Stimulated activated CD8-positive, alpha-beta memory T cell treated with anti-CD3 and anti-CD28 coated beads, Interleukin-7, amount 100 ng/mL, for 1 hour (primary cell): ENCODE measurements around the gene ASXL2.
"Not testable (repeated sequence)": the region's sequence is repeated elsewhere in the genome, so short reads cannot be mapped to it uniquely, and the experiment has no call there.

ENCODE experiments used
- DNase-seq, 2 donors: peaks; one replicate each; pipeline ENCODE4 v3.0.0-alpha.2; 2020; ENCODE audit warnings: low read depth in 2 of 2

Gene ASXL2

GRCh38 chr2:25833566-25833965 is 44.7 kb downstream of the ASXL2 start:
- no peak for DNase-seq

GRCh38 chr2:25832897-25833296 is 45.4 kb downstream of the ASXL2 start:
- no peak for DNase-seq

GRCh38 chr2:25831746-25832449 is 46.4 kb downstream of the ASXL2 start:
- no peak for DNase-seq

GRCh38 chr2:25829828-25830227 is 48.5 kb downstream of the ASXL2 start:
- DNase-seq = no peak

- DNase-seq = no peak
These were observed 48.9 kb downstream of the ASXL2 start for GRCh38 chr2:25829377-25829704.

- not testable (repeated sequence) for DNase-seq
These were observed 49.5 kb downstream of the ASXL2 start for GRCh38 chr2:25828532-25829376.

GRCh38 chr2:25825238-25825637 is 53.0 kb downstream of the ASXL2 start:
- DNase-seq = no peak

- DNase-seq = no peak
These were observed 53.6 kb downstream of the ASXL2 start for GRCh38 chr2:25824718-25825117.

- DNase-seq = no peak
These were observed 54.1 kb downstream of the ASXL2 start for GRCh38 chr2:25824216-25824615.

GRCh38 chr2:25822190-25823117 is 55.8 kb downstream of the ASXL2 start:
- DNase-seq = peak; percentile 26 to 32

GRCh38 chr2:25821225-25822056 is 56.8 kb downstream of the ASXL2 start:
- DNase-seq = no peak

- no peak for DNase-seq
These were observed 58.7 kb downstream of the ASXL2 start for GRCh38 chr2:25819597-25820039.

GRCh38 chr2:25817630-25818029 is 60.7 kb downstream of the ASXL2 start:
- no peak for DNase-seq

- DNase-seq = no peak
These were observed 61.3 kb downstream of the ASXL2 start for GRCh38 chr2:25817006-25817405.

- no peak for DNase-seq
These were observed 62.0 kb downstream of the ASXL2 start for GRCh38 chr2:25816249-25816648.

- no peak for DNase-seq
These were observed 63.6 kb downstream of the ASXL2 start for GRCh38 chr2:25814681-25815080.

GRCh38 chr2:25810428-25810827 is 67.9 kb downstream of the ASXL2 start:
- DNase-seq = no peak

GRCh38 chr2:25809646-25810045 is 68.6 kb downstream of the ASXL2 start:
- DNase-seq = no peak

GRCh38 chr2:25808006-25808383 is 70.3 kb downstream of the ASXL2 start:
- DNase-seq = no peak

GRCh38 chr2:25806941-25807340 is 71.3 kb downstream of the ASXL2 start:
- no peak for DNase-seq

- DNase-seq = no peak
These were observed 72.3 kb downstream of the ASXL2 start for GRCh38 chr2:25805987-25806386.
